Lung (tissue), 12 donors: Measurements from ENCODE around the gene ZNF479. TPM values are rescaled to one million over a fixed set of nuclear protein-coding genes. Genes with fewer than 3 reads are reported as not detected.

Source experiments
- ATAC-seq: fragments of 200-7000 bp; cut with Tn5 transposase; one replicate; pipeline ENCODE4 v1.9.1; 2020; ENCODE audit warnings: moderate number of reproducible peaks; ENCODE audit not compliant: insufficient read depth, low FRiP score
- DNase-seq, 3 donors: peaks; one replicate each; pipeline ENCODE4 v3.0.0-alpha.2; 2013 to 2017
- H3K27ac ChIP-seq, 2 donors: one replicate each; pipeline ENCODE4 v1.5.1; 2013; ENCODE audit warnings: mild to moderate bottlenecking in 2 of 2, moderate library complexity in 2 of 2, control low read depth in 1 of 2, inconsistent platforms in 1 of 2, low read depth in 1 of 2, low read length in 1 of 2
- H3K27me3 ChIP-seq, 3 donors: one replicate each; pipeline ENCODE4 v1.5.1; 2013; ENCODE audit warnings: low read length in 2 of 3; ENCODE audit not compliant: control insufficient read depth in 3 of 3, insufficient read depth in 3 of 3
- H3K36me3 ChIP-seq, 4 donors: one replicate each; pipeline ENCODE4 v1.5.1; 2013; ENCODE audit warnings: low read length in 4 of 4, mild to moderate bottlenecking in 1 of 4, moderate library complexity in 1 of 4; ENCODE audit not compliant: control insufficient read depth in 4 of 4, insufficient read depth in 4 of 4
- H3K4me1 ChIP-seq, 5 donors: one replicate each; pipeline ENCODE4 v1.5.1; 2013; ENCODE audit warnings: low read length in 5 of 5, mild to moderate bottlenecking in 2 of 5, moderate library complexity in 1 of 5; ENCODE audit not compliant: control insufficient read depth in 5 of 5, insufficient read depth in 5 of 5
- H3K4me3 ChIP-seq: one replicate; pipeline ENCODE4 v1.5.1; 2013; ENCODE audit warnings: mild to moderate bottlenecking, control low read depth, moderate library complexity
- H3K9ac ChIP-seq, 2 donors: one replicate each; pipeline ENCODE4 v1.5.1; 2013; ENCODE audit warnings: low read length in 2 of 2, control low read depth in 1 of 2; ENCODE audit not compliant: insufficient read depth in 1 of 2
- H3K9me3 ChIP-seq, 4 donors: one replicate each; pipeline ENCODE4 v1.5.1; 2013; ENCODE audit warnings: low read length in 3 of 4, mild to moderate bottlenecking in 1 of 4, moderate library complexity in 1 of 4; ENCODE audit not compliant: control insufficient read depth in 4 of 4, insufficient read depth in 3 of 4
- CTCF ChIP-seq: IDR thresholded peaks from 2 replicates; pipeline ENCODE4 v1.5.1; 2012; ENCODE audit warnings: mild to moderate bottlenecking; ENCODE audit errors: control extremely low read depth, extremely low read depth
- WGBS, 2 donors: extraction: QIAGEN DNeasy Blood & Tissue Kit; methylation state at CpG; one replicate each; pipeline ENCODE4 v1.1.7; 2013; 5-methylcytosine and 5-hydroxymethylcytosine counted together
- polyA plus RNA-seq, 2 donors: library from polyadenylated mRNA; stranded (reverse); fragments of 200-250 nt; gene quantifications; one replicate each; pipeline ENCODE4 v1.2.1, GENCODE V29; 2013
- total RNA-seq, 2 donors: library from RNA; depleted of rRNA in 1 of 2; stranded (reverse); fragments of >200 nt in 1 of 2; gene quantifications; one replicate each; pipeline ENCODE4 v1.2.1, GENCODE V29; 2014 to 2021
- donor health status: control.
- donor health status: control.
- donor health status: Bipolar disorder and iron deficiency.
- donor health status: healthy.
- donor health status: DM: yes; HTN: yes; CAD: no.

Gene ZNF479
- total and polyA plus RNA-seq, 4 donors = not detected

GRCh38 chr7:57178768-57179139 is 46.5 kb upstream of the ZNF479 start:
- 73 to 79% methylated on average over 6 of the region's 6 CpGs for WGBS, 2 donors
- Histone ChIP-seq H3K27ac (no peak overlapping the region), H3K27me3 (no peaks in the 10 kb centered on the region), H3K9me3 (peaks cover 0 to 57% (median 18%) of the 10 kb centered on the region in 4 donors), H3K9ac (no peak overlapping the region), H3K4me3 (no peak overlapping the region), H3K4me1 (no peaks in the 10 kb centered on the region), H3K36me3 (no peaks in the 10 kb centered on the region)
- ATAC-seq (no peak), DNase-seq (no peak)
- no peak for TF ChIP-seq CTCF

- Histone ChIP-seq H3K27ac (no peak overlapping the region), H3K36me3 (no peaks in the 10 kb centered on the region), H3K9me3 (peaks cover 0 to 57% (median 18%) of the 10 kb centered on the region in 4 donors), H3K9ac (no peak overlapping the region), H3K27me3 (no peaks in the 10 kb centered on the region), H3K4me1 (no peaks in the 10 kb centered on the region), H3K4me3 (no peak overlapping the region)
- no peak for TF ChIP-seq CTCF
- no peak for DNase-seq
- 82 to 87% methylated on average over 21 of the region's 21 CpGs for WGBS, 2 donors
- ATAC-seq = no peak
Measured at GRCh38 chr7:57177856-57178767, 45.9 kb upstream of the ZNF479 start.

- Histone ChIP-seq H3K27ac (no peak overlapping the region), H3K9ac (no peak overlapping the region), H3K27me3 (no peaks in the 10 kb centered on the region), H3K4me1 (no peaks in the 10 kb centered on the region), H3K4me3 (no peak overlapping the region), H3K36me3 (no peaks in the 10 kb centered on the region), H3K9me3 (peaks cover 0 to 49% (median 15%) of the 10 kb centered on the region in 4 donors)
- ATAC-seq (no peak), DNase-seq (no peak)
- TF ChIP-seq CTCF = no peak
- 86 to 89% methylated on average over 14 of the region's 14 CpGs for WGBS, 2 donors
Measured at GRCh38 chr7:57176928-57177635, 44.8 kb upstream of the ZNF479 start.
